Activated T-cell treated with anti-CD3 and anti-CD28 coated beads, Interleukin-2, amount 50 U/mL, for 48 hours (primary cell): ENCODE data around the gene TBC1D3.
"Not testable (repeated sequence)": the region's sequence is repeated elsewhere in the genome, so short reads cannot be mapped to it uniquely, and the experiment has no call there.

Source experiments
- DNase-seq, 2 experiments: peaks; one replicate each; pipeline ENCODE4 v3.0.0-alpha.2; 2020

TBC1D3 gene

DNA sequence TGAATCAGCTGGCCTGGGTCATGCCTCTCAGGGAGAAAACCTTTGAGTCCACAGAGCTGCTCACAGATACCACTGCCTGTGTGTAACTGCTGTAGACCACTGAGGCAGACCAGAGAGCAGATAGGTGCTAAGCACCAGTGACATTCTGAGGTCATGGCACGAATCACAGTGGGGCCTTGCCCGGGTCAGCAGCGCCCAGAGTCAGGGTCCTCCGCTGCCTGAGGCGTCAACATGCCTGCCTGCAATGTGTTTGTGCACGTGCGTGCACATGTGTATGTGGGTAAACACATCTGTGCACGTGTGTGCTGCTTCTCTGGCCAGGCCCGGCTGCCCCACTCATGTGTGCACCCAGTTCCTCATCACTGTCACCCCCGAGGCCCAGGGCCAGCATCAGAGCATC is at the start of gene TBC1D3:
Gene TBC1D3, minus strand, starts transcription at position 101 of the 400 bp plus-strand sequence. CDS start 1,526 bp downstream, outside the sequence.
- not testable (repeated sequence) for DNase-seq

DNA sequence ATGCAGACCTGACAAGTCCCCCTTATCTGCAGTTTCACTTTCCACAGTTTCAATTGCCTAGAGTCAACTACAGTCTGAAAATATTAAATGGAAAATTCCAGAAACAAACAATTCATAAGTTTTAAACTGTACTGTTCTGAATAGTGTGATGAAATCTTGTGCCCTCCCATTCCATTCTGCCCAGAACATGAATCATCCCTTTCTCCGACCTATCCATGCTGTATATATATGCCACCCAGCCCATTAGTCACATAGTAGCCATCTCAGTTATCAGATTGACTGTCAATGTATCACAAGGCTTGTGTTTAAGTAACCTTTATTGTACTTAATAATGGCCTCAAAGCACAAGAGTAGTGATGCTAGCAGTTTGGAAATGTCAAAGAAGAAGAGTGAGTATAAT is 40.4 kb upstream of the TBC1D3 start:
- DNase-seq: not testable (repeated sequence)

DNA sequence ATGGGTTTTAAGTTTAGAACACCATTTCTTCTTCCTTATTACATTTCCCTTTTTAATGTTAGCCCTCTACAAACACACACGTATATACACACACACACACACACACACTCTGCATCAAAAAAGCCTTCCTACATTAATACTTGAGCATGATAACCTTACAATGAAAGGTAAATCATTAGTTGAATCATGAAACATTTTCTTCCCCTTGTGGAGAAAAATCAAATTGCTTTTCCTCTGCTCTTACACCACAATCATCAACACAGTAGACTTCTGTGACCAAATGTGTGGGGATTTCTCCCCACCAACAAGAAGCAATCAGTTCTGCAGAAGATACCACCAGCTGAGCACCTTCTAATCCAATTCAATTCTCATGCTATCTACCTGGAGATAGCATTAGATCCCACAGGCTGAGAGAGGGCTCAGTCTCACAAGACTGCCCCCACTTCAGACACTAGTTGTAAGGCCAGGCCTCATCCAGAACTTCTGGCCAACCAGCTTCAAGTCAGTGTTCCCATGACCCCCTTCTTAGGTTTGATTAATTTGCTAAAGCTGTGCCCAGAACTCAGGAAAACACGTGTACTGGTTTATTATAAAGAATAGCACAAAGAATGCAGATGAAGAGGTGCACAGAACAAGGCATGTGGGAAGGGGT is 33.6 kb upstream of the TBC1D3 start:
- DNase-seq: not testable (repeated sequence)

DNA sequence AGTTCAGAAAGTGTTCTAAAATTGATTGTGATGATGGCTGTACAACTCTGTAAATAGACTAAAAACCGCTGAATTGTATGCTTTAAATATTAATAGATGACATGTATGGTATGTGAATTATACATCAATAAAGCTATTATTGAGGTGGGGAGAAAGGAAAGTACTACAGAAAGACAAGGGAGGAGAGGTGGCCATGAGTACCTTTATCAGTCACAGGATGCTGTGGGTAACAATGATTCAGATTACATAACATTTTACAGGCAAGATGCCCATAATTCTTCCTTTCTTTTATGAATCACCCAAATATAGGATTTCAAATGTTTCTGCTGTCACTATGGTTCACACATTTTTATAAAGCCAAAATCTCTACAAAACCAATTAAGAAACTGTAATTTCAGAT is 28.5 kb upstream of the TBC1D3 start:
- DNase-seq: not testable (repeated sequence)

DNA sequence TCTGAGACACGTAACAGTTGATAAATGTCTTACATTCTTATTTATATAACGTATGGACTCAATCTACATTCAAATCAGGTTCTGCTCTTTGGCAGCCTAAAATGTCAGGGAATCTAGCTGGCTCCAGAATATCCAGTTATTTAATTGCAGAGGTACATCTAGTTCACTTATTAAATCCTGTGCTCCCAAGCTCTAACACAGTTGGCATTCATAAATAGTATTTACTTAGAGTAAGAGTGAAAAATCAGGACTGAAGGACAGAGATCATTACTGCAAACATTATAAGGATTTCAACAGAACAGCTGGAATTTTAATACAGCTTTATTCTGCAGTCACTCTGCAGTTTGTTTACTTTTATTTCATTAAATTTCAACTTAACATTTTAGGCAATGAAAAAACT is 7.9 kb upstream of the TBC1D3 start:
- not testable (repeated sequence) for DNase-seq

DNA sequence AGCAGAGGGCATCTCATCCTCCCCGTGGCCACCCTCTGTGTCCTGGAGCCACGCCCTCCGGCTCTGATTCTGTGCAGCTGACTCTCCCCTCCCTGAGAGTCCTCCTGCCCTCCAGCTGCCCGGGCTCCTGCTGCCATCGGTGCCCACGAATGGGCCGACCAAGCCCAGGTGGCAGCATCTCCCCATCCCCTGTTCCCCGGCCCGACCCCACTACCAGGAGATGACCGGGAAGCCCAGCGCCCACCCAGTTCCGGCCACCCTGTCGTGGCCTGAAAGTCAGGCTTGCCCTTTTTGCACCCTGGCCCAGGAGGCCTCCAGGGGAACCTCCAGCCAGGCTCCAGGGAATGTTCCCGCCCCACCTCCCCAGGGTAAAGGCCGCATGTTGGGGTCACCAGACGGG is 57.5 kb downstream of the TBC1D3 start:
- DNase-seq: not testable (repeated sequence)
